Measurements from ENCODE around the gene RPS25. TPM values are rescaled to one million over a fixed set of nuclear protein-coding genes. Genes with fewer than 3 reads are reported as not detected.
"Not testable (repeated sequence)": the region's sequence is repeated elsewhere in the genome, so short reads cannot be mapped to it uniquely, and the experiment has no call there.

RPS25 gene
- total RNA-seq, 1 donor from 2014 or later, result 1,773 TPM

DNA sequence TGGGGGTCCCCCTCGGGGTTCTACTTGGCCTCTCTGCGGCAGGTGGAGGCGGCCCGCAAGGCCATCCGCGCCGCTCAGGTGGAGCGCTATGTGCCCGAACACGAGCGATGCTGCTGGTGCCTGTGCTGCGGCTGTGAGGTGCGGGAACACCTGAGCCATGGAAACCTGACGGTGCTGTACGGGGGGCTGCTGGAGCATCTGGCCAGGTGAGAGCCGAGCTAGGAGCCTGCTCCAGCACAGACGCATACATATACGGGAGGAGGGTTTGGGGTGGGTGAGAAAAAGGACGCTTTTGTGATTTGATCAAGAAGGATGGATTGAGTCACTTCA, 19.8 kb downstream of the RPS25 start:
- H3K4me1 Mint-ChIP-seq (ENCODE audit: low read depth), result peaks cover 21% of the 10 kb centered on the region
- peak overlapping the region; percentile 97 for H3K27ac Mint-ChIP-seq
- no peaks in the 10 kb centered on the region for H3K9me3 Mint-ChIP-seq
- DNase-seq (ENCODE audit: low spot score), result no peak
- peaks cover 55% of the 10 kb centered on the region for H3K36me3 Mint-ChIP-seq (ENCODE audit: low read depth)
- H3K4me3 Mint-ChIP-seq (ENCODE audit: low read depth), result peak overlapping the region; percentile 99
- H3K27me3 Mint-ChIP-seq (ENCODE audit: low read depth), result no peaks in the 10 kb centered on the region
- intact Hi-C loops (cut with micrococcal nuclease), result loop anchor here (1.0 to 5.0 kb wide), 4 partner anchors 20 to 70 kb away; partner anchors contain the start of genes HYOU1, RPS25, SLC37A4 and TRAPPC4

DNA sequence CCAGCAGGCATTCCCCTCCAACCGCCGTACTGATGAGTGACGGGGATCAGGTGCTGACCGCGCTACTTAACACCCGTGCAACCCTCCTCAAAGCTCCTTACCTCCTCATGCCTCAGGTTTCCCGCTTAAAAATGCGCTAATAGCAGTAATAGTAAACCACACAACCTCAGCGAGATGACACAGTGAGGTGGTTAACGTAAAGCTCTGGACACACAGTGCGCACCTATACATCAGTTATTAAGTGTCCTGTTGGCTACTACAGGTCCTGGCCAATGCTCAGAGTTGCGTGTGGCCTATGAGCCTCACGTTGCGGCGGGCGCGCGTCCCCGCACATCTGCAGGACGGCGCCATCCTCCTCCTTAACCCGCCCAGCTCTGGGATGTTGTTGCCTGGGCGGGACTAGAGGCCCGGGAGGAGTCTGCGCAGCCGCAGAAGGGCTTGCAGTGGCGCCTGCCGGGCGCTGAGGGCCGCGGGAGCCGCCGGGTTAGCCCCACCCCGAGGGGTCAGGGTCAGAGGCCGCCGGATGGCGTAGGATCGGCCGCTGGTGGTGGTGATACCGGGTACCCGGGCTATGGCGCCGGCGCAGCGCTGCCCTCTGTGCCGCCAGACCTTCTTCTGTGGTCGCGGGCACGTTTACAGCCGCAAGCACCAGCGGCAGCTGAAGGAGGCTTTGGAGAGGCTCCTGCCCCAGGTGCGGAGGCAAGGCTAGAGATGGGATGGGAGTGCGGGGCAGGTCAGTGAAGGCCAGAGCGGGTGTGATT, 20.3 kb downstream of the RPS25 start, which contains the start of gene CENATAC:
TSS of gene CENATAC (plus strand) at position 512 of the 761 bp plus-strand sequence. CDS start at position 572, 60 bp downstream.
- peaks cover 52% of the 10 kb centered on the region for H3K36me3 Mint-ChIP-seq (ENCODE audit: low read depth)
- no peaks in the 10 kb centered on the region for H3K9me3 Mint-ChIP-seq
- intact Hi-C loops (cut with micrococcal nuclease), result loop anchor here (1.0 to 5.0 kb wide), 5 partner anchors 20 to 208 kb away; partner anchors contain the start of genes HYOU1, RPS25, SLC37A4 and TRAPPC4
- peaks cover 21% of the 10 kb centered on the region for H3K4me1 Mint-ChIP-seq (ENCODE audit: low read depth)
- peak within 1 kb of the TSS; percentile 99 for H3K4me3 Mint-ChIP-seq (ENCODE audit: low read depth)
- H3K27me3 Mint-ChIP-seq (ENCODE audit: low read depth), result no peaks in the 10 kb centered on the region
- DNase-seq (ENCODE audit: low spot score), result peak; percentile 95
- H3K27ac Mint-ChIP-seq, result peak within 1 kb of the TSS; percentile 98

DNA sequence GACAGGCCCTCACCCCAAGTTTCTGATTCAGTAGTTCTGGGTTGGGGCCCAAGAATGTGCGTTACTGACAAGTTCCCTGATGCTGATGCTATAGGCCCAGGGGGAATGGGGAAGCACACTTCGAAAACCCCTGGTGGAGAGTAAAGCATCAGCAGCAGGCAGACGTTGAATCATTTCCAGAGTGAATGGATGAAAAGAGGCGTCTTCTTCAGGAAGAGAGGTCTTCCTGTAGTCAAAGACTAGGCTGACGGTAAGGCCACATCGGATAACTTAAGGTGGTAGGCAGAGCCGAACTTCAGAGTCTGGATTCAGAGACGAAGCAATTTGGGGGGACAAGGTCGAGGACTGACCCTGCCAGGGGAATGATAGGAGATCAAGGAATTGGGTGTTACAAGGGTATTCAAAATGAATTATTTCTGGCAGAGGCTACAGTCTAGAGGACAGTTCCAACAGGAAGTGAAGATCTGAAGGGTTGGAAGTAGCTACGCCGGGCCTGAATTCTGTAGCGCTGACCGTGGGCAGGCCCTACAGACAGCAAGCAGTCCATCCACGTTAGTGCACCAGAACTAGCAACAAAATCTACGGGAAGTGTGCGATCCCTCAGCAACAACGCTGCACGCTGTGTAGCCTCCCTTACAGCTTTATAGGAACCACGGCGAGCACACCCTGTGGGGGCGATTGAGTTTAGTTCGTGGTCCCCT, 21.1 kb downstream of the RPS25 start:
- H3K9me3 Mint-ChIP-seq, result no peaks in the 10 kb centered on the region
- intact Hi-C loops (cut with micrococcal nuclease), result loop anchor here (1.0 to 5.0 kb wide), 3 partner anchors 35 to 207 kb away; partner anchors contain the start of genes HYOU1 and SLC37A4
- peak; percentile 17 for DNase-seq (ENCODE audit: low spot score)
- peak overlapping the region; percentile 98 for H3K27ac Mint-ChIP-seq
- H3K4me1 Mint-ChIP-seq (ENCODE audit: low read depth), result peaks cover 21% of the 10 kb centered on the region
- H3K27me3 Mint-ChIP-seq (ENCODE audit: low read depth), result no peaks in the 10 kb centered on the region
- peak overlapping the region; percentile 99 for H3K4me3 Mint-ChIP-seq (ENCODE audit: low read depth)
- peaks cover 46% of the 10 kb centered on the region for H3K36me3 Mint-ChIP-seq (ENCODE audit: low read depth)

DNA sequence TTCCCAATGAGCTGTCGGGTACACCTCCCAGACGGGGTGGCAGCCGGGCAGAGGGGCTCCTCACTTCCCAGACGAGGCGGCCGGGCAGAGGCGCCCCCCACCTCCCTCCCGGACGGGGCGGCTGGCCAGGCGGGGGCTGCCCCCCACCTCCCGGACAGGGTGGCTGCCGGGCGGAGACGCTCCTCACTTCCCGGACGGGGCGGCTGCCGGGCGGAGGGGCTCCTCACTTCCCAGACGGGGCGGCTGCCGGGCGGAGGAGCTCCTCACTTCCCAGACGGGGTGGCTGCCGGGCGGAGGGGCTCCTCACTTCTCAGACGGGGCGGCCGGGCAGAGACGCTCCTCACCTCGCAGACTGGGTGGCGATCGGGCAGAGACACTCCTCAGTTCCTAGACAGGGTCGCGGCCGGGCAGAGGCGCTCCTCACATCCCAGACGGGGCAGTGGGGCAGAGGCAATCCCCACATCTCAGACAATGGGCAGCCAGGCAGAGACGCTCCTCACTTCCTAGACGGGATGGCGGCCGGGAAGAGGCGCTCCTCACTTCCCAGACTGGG, 26.6 kb downstream of the RPS25 start:
- H3K4me3 Mint-ChIP-seq (ENCODE audit: low read depth); intact Hi-C loops (cut with micrococcal nuclease); H3K27ac Mint-ChIP-seq; DNase-seq (ENCODE audit: low spot score); H3K4me1 Mint-ChIP-seq (ENCODE audit: low read depth); H3K9me3 Mint-ChIP-seq; H3K27me3 Mint-ChIP-seq (ENCODE audit: low read depth): not testable (repeated sequence)
- H3K36me3 Mint-ChIP-seq (ENCODE audit: low read depth), result peaks cover 17% of the 10 kb centered on the region

DNA sequence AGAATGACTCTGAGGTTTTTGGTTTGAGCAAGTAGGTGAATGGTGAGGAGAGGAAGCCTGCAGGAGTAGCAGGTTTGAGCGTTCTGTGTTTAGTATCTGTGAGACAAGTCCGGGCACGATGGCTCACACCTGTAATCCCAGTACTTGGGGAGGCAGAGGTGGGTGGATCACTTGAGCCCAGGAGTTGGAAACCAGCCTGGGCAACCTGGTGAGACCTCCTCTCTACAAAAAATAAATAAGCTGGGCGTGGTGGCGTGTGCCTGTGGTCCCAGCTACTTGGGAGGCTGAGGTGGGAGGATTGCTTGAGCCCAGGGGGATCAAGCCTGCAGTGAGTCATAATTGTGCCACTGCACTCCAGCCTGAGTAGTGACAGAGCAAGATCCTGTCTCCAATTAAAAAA, 29.9 kb downstream of the RPS25 start:
- no peak for DNase-seq (ENCODE audit: low spot score)
- Mint-ChIP-seq H3K9me3 (no peaks in the 10 kb centered on the region), H3K27ac (no peak overlapping the region), H3K4me1 (ENCODE audit: low read depth) (no peaks in the 10 kb centered on the region), H3K27me3 (ENCODE audit: low read depth) (no peaks in the 10 kb centered on the region), H3K4me3 (ENCODE audit: low read depth) (no peak overlapping the region), H3K36me3 (ENCODE audit: low read depth) (peaks cover 2% of the 10 kb centered on the region)
- intact Hi-C loops (cut with micrococcal nuclease), result no loop called here

DNA sequence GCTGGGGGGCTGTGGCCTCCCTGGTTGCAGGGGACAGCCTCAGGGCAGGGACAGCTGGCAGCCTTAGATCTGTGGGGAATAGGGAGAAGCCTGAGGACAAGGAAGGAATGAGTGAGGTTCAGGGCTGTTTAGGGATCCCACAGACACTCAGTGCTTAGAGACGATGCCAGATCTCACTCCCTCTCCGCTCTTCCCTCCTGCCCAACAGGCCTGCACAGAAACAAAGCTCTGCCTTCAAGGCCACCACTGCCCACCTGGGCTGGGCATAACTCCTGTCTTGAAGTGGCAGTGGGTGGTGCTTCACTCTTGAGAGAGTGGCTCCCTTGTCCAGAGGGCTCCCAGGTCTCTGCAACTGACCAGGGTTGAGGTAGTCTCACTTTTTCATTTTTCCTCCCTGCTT, 33.3 kb downstream of the RPS25 start:
- Mint-ChIP-seq H3K27ac (no peak overlapping the region), H3K4me3 (ENCODE audit: low read depth) (no peak overlapping the region), H3K27me3 (ENCODE audit: low read depth) (no peaks in the 10 kb centered on the region), H3K4me1 (ENCODE audit: low read depth) (no peaks in the 10 kb centered on the region), H3K9me3 (no peaks in the 10 kb centered on the region), H3K36me3 (ENCODE audit: low read depth) (no peaks in the 10 kb centered on the region)
- DNase-seq (ENCODE audit: low spot score), result no peak
- intact Hi-C loops (cut with micrococcal nuclease), result no loop called here

DNA sequence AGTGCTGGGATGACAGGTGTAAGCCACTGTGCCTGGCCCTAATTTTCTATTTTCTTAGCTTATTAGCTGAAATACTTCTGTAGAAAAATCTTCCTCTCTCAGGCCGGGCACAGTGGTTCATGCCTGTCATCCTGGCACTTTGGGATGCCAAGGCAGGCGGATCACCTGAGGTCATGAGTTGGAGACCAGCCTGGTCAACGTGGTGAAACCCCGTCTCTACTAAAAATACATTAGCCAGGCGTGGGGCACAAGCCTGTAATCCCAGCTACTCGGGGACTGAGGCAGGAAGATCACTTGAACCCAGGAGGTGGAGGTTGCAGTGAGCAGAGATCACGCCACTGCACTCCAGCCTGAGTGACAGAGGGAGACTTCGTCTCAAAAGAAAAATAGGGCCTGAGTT, 33.8 kb downstream of the RPS25 start:
- H3K27ac Mint-ChIP-seq; H3K4me1 Mint-ChIP-seq (ENCODE audit: low read depth); H3K36me3 Mint-ChIP-seq (ENCODE audit: low read depth); H3K4me3 Mint-ChIP-seq (ENCODE audit: low read depth); H3K27me3 Mint-ChIP-seq (ENCODE audit: low read depth); DNase-seq (ENCODE audit: low spot score); H3K9me3 Mint-ChIP-seq; intact Hi-C loops (cut with micrococcal nuclease): not testable (repeated sequence)

DNA sequence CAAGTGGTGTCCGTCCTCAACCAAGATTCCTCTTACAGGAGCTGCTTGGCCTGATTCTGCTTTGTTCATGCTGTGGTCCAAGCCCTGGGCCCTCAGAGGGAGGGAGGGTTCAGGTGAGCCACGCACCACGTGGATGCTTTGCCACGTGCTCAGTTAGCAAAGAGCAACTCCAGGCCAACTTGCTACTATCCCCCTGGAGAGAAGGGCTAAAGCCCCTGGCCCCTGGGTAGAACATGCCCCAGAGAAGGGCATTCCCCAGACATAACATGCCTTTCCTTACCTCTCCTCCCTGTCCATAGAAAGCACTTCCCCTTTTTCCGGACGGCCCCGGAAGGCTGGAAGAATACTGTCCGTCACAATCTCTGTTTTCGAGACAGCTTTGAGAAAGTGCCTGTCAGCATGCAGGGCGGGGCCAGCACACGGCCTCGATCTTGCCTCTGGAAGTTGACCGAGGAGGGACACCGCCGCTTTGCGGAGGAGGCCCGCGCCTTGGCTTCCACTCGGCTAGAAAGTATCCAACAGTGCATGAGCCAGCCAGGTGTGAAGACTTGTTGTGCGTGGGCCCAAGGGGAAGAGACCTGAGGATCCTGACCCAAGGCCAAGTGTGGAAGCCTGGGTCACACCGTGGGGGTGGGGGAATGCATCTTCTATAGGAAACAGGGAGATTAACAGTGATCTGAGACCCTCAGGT, 37.8 kb downstream of the RPS25 start:
- H3K4me1 Mint-ChIP-seq (ENCODE audit: low read depth), result no peaks in the 10 kb centered on the region

DNA sequence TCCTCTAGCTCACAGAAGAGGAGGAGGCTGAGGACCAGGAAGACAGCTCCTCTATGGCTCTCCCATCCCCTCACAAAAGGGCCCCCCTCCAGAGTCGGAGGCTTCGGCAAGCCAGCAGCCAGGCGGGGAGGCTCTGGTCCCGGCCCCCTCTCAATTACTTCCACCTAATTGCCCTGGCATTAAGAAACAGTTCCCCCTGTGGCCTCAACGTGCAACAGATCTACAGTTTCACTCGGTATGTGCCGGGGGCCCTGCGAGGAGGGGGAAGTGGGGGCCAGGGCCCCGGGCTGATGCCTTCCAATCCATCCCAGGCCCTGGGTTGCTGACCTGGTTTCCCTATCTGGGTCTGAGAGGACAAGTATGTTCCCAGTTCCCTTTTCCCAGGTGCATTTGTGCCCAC, 38.7 kb downstream of the RPS25 start:
- Mint-ChIP-seq H3K4me3 (ENCODE audit: low read depth) (no peak overlapping the region), H3K9me3 (no peaks in the 10 kb centered on the region), H3K36me3 (ENCODE audit: low read depth) (no peaks in the 10 kb centered on the region), H3K27ac (no peak overlapping the region), H3K4me1 (ENCODE audit: low read depth) (no peaks in the 10 kb centered on the region), H3K27me3 (ENCODE audit: low read depth) (peaks cover 12% of the 10 kb centered on the region)
- intact Hi-C loops (cut with micrococcal nuclease), result no loop called here
- DNase-seq (ENCODE audit: low spot score), result no peak

More for the DNA sequence above, 37.8 kb downstream of the RPS25 start:
- intact Hi-C loops (cut with micrococcal nuclease), result no loop called here
- no peak for DNase-seq (ENCODE audit: low spot score)
- Mint-ChIP-seq H3K36me3 (ENCODE audit: low read depth) (no peaks in the 10 kb centered on the region), H3K27me3 (ENCODE audit: low read depth) (peaks cover 5% of the 10 kb centered on the region), H3K9me3 (no peaks in the 10 kb centered on the region), H3K27ac (no peak overlapping the region), H3K4me3 (ENCODE audit: low read depth) (no peak overlapping the region)

DNA sequence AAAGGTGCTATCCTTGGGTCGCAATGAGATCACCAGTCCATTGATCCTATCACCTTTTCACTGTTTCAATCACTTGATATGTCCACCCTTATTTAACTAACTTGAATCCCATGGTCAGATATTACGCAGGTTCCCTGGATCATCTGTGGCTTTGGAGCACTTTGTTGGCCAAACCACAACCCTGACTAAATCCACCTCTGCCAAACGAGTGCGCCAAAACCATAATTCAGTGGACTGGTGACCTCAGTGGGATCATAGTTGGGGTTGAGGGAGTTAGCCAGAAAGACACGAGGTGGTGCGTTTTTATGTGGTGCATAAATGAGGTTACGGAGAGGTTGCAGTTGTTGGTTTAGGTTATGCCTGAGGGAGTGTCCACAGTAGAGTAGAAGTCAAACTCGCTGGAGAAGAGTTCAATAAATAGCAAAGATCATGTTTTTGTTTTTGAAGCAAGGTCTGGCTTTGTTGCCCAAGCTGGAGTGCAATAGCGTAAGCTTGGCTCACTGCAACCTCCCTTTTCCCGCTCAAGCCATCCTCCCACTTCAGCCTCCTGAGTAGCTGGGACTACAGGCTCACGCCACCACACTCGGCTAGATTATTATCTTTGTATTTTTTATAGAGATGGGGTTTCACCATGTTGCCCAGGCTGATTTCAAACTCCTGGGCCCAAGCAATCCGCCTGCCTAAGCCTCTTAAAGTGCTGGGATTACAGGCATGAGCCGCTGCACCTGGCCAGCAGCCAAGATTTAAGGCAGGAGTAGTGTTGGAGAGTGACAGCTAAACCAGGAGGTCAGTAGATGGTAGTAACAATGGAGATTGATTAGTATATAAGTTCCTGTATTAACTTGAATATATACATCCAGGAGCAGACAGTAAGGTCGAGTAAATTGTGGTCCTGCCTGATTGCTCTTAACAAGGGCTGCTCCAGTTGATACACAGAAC, 42.1 kb downstream of the RPS25 start:
- H3K27ac Mint-ChIP-seq, result no peak overlapping the region

DNA sequence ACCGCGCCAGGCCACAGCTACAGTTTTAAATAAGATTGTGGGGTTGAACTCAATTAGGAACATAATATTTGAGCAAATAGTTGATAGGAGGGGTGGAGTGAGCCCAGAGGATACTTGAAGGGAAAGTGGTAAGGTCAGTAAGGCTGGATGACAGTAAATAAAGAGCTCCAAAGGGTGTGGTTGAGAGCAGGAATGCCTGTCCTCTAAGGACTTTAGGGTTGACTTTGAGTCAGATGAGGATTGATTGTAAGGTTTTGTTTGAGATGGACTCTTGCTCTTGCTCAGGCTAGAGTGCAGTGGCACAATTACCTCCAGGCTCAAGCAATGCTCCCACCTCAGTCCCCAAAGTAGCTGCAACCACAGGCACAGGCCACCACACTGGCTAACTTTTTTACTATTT, 44.2 kb downstream of the RPS25 start:
- H3K9me3 Mint-ChIP-seq, result no peaks in the 10 kb centered on the region
- H3K4me1 Mint-ChIP-seq (ENCODE audit: low read depth), result no peaks in the 10 kb centered on the region
- H3K4me3 Mint-ChIP-seq (ENCODE audit: low read depth), result no peak overlapping the region
- DNase-seq (ENCODE audit: low spot score), result no peak
- no peak overlapping the region for H3K27ac Mint-ChIP-seq
- intact Hi-C loops (cut with micrococcal nuclease), result no loop called here
- peaks cover 21% of the 10 kb centered on the region for H3K27me3 Mint-ChIP-seq (ENCODE audit: low read depth)
- H3K36me3 Mint-ChIP-seq (ENCODE audit: low read depth), result no peaks in the 10 kb centered on the region

More for the DNA sequence above, 42.1 kb downstream of the RPS25 start:
- intact Hi-C loops (cut with micrococcal nuclease), result no loop called here
- no peak overlapping the region for H3K4me3 Mint-ChIP-seq (ENCODE audit: low read depth)
- no peak for DNase-seq (ENCODE audit: low spot score)
- peaks cover 19% of the 10 kb centered on the region for H3K27me3 Mint-ChIP-seq (ENCODE audit: low read depth)
- H3K9me3 Mint-ChIP-seq, result no peaks in the 10 kb centered on the region
- H3K36me3 Mint-ChIP-seq (ENCODE audit: low read depth), result no peaks in the 10 kb centered on the region
- H3K4me1 Mint-ChIP-seq (ENCODE audit: low read depth), result no peaks in the 10 kb centered on the region

DNA sequence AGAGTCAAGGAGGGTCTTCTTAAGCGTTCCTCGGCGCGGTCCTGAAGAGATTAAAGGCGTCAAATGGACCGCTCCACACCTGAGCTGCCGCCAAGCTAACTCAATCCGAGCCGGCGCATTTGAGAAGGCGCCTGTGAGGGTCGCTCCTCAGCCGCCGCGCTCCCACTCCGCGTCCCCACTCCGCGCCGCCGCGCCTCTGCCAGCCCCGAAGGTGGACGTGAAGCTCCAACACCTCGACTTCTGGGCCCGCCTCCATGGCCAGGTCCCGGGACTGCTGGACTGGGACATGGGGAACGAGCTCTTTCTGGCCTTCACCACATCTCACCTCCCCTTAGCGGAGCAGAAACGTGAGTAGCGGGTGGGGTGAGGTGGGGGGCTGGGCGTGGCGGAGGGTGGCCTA, 46.5 kb downstream of the RPS25 start, which contains the start of gene FOXR1:
TSS of gene FOXR1 (plus strand) at position 116 of the 400 bp plus-strand sequence. CDS start at position 287, 171 bp downstream.
- Mint-ChIP-seq H3K27me3 (ENCODE audit: low read depth) (peaks cover 21% of the 10 kb centered on the region), H3K36me3 (ENCODE audit: low read depth) (no peaks in the 10 kb centered on the region), H3K27ac (no peak within 1 kb of the TSS), H3K9me3 (no peaks in the 10 kb centered on the region), H3K4me1 (ENCODE audit: low read depth) (no peaks in the 10 kb centered on the region), H3K4me3 (ENCODE audit: low read depth) (no peak within 1 kb of the TSS)
- DNase-seq (ENCODE audit: low spot score), result no peak
- intact Hi-C loops (cut with micrococcal nuclease), result no loop called here
